Esophagus squamous epithelium (tissue), 4 donors: Measurements from ENCODE around the gene COG7.

ENCODE experiments used
- POLR2A ChIP-seq, 4 donors: fragments of 450-650 bp; IDR thresholded peaks; one replicate each; pipeline ENCODE4 v1.6.1; 2017; ENCODE audit warnings: antibody characterized with exemption in 4 of 4, mild to moderate bottlenecking in 4 of 4, moderate library complexity in 3 of 4
- TF ChIP-seq, protein P1 (sequence below), 6 experiments: fragments of 450-650 bp in 4 of 6; fragments of 200-600 bp in 2 of 6; sonication (generic) in 2 of 6; IDR thresholded peaks; one replicate each; pipeline ENCODE4 v1.5.1; 2016 to 2019; ENCODE audit warnings: antibody characterized with exemption in 6 of 6, mild to moderate bottlenecking in 4 of 6, moderate library complexity in 4 of 6

DNA sequence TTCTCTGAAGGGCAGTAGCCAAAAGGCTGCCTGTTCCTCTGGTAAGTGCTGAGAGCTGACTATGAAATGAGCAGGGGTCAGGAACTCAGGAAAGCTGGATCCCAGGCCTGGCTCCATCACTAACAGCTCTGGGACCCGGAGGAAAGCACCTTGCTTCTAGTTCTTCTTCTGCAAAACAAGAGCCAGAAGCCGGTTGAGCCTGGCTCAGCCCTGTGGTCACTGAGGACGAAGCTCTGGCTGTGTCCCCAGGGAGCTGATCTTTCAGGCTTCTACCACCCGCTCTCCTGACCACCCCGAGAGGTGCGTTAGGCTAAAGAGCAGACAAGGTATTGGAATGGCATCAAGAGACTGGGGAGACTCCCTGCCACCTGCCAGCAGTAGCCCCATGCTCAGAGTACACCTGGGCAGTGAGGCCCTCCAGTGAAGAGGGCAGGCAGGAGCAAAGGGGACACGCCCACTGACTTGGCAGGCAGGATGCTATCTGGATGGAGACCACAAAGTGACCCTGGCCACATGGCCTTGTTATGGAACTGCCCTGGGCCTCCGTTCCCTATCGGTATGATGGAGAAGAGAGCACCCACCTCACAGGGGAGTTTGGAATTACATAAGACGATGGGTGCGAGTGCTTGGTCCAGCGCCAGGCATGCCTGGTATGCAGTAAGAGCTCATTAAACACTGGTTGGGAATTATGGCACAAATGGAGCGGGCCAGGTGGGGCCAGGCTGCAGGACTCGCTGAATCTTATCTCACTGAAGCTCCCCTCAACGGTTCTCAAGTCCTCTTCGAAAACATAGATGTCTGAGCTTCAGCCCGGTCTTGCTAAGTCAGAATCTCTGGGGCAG lies 61.4 kb downstream of the COG7 start:
- TF ChIP-seq, protein P1, sequence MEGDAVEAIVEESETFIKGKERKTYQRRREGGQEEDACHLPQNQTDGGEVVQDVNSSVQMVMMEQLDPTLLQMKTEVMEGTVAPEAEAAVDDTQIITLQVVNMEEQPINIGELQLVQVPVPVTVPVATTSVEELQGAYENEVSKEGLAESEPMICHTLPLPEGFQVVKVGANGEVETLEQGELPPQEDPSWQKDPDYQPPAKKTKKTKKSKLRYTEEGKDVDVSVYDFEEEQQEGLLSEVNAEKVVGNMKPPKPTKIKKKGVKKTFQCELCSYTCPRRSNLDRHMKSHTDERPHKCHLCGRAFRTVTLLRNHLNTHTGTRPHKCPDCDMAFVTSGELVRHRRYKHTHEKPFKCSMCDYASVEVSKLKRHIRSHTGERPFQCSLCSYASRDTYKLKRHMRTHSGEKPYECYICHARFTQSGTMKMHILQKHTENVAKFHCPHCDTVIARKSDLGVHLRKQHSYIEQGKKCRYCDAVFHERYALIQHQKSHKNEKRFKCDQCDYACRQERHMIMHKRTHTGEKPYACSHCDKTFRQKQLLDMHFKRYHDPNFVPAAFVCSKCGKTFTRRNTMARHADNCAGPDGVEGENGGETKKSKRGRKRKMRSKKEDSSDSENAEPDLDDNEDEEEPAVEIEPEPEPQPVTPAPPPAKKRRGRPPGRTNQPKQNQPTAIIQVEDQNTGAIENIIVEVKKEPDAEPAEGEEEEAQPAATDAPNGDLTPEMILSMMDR (IDR thresholded peaks at IDR 0.05): no peak
- TF ChIP-seq POLR2A (IDR thresholded peaks at IDR 0.05): no peak
